Measurements from ENCODE around the gene PNPT1. TPM values are rescaled to one million over a fixed set of nuclear protein-coding genes. Genes with fewer than 3 reads are reported as not detected.

The PNPT1 gene
- total and polyA plus RNA-seq, 10 of the 15 experiments (the other 5 are each of a cell fraction or from before 2014, with no cell fraction given): 34.2 to 67.7 (median 43.3) TPM

DNA sequence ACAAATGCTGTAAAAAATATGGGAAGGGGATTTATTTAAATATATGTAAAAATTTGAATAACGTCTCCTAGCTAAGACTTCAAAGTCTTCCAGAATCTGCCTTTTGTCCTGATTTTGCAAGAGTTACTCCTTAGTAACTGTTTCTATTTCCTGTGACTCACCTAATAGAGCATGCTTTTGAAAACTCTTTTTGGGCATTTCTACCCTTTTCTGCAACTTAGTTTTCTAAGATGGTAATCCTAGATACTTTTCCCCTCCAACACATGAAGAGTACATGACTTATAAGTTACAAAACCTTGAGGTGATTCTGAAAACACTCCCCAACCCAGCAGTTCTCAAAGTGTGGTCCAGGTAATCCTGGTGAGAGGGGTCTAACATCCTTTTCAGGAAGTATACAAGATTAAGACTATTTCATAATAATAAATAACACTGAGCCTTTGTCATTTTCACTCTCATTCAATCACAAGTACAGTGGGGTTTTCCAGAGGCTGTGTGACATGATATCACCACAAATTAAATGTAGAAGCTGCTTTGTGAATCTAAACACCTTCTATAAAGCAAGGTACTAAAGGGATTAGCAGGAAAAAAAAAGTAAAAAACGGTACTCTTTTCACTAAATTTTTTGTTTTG lies 108.1 kb downstream of the PNPT1 start (continued):
- TF ChIP-seq RBBP5 (conservative IDR thresholded peaks at IDR 0.05) (no peak), REST (IDR thresholded peaks at IDR 0.05; ENCODE audit: low read depth, low read length) (no peak), LARP7 (IDR thresholded peaks at IDR 0.05) (no peak), USF1 (IDR thresholded peaks at IDR 0.05; ENCODE audit: borderline replicate concordance, extremely low read length, insufficient read depth, low read depth, low read length) (no peak), RFX5 (IDR thresholded peaks at IDR 0.05; ENCODE audit: low read depth, low read length) (no peak), IRF4 (IDR thresholded peaks at IDR 0.05; ENCODE audit: low read depth, low read length) (no peak)
- TF ChIP-seq, protein P1, sequence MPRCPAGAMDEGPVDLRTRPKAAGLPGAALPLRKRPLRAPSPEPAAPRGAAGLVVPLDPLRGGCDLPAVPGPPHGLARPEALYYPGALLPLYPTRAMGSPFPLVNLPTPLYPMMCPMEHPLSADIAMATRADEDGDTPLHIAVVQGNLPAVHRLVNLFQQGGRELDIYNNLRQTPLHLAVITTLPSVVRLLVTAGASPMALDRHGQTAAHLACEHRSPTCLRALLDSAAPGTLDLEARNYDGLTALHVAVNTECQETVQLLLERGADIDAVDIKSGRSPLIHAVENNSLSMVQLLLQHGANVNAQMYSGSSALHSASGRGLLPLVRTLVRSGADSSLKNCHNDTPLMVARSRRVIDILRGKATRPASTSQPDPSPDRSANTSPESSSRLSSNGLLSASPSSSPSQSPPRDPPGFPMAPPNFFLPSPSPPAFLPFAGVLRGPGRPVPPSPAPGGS (IDR thresholded peaks at IDR 0.05; ENCODE audit: borderline replicate concordance, insufficient read depth, low read depth, low read length, poor library complexity, severe bottlenecking): no peak
- TF ChIP-seq, protein P2, sequence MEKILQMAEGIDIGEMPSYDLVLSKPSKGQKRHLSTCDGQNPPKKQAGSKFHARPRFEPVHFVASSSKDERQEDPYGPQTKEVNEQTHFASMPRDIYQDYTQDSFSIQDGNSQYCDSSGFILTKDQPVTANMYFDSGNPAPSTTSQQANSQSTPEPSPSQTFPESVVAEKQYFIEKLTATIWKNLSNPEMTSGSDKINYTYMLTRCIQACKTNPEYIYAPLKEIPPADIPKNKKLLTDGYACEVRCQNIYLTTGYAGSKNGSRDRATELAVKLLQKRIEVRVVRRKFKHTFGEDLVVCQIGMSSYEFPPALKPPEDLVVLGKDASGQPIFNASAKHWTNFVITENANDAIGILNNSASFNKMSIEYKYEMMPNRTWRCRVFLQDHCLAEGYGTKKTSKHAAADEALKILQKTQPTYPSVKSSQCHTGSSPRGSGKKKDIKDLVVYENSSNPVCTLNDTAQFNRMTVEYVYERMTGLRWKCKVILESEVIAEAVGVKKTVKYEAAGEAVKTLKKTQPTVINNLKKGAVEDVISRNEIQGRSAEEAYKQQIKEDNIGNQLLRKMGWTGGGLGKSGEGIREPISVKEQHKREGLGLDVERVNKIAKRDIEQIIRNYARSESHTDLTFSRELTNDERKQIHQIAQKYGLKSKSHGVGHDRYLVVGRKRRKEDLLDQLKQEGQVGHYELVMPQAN (conservative IDR thresholded peaks at IDR 0.05): no peak

Other genes with a start within 250 kb of the PNPT1 start
- 4.3 and 5.5 TPM in 2 replicates for gene CFAP36, start 174.1 kb downstream of the PNPT1 start, total RNA-seq (2014; rRNA removed)
- 11.5 and 14.0 TPM in 2 replicates for gene CFAP36, start 174.1 kb downstream of the PNPT1 start, total RNA-seq (2014; rRNA removed; fragmentation: Illumina TruSeq; extraction: Trizol)
- 11.4 and 13.0 TPM in 2 replicates for gene CFAP36, start 174.1 kb downstream of the PNPT1 start, total RNA-seq (2021)
- gene CFAP36, start 174.1 kb downstream of the PNPT1 start, polyA plus RNA-seq (2011; rRNA removed): 29.3 and 53.8 TPM in 2 replicates
- gene CFAP36, start 174.1 kb downstream of the PNPT1 start, polyA plus RNA-seq (2014; fragmentation: Illumina TruSeq; extraction: Trizol): 16.7 and 18.0 TPM in 2 replicates
- gene CFAP36, start 174.1 kb downstream of the PNPT1 start, polyA plus RNA-seq (2014; fragmentation: Nextera tagmentation; extraction: Ambion mirVana): 1 to 10 TPM; 4.4 to 9.2 TPM
- gene CFAP36, start 174.1 kb downstream of the PNPT1 start, polyA plus RNA-seq (2014; rRNA removed): 9.6 and 10.0 TPM in 2 replicates
- gene CFAP36, start 174.1 kb downstream of the PNPT1 start, polyA plus RNA-seq (2016; fragmentation: Nextera tagmentation; extraction: Ambion mirVana): 10 to 100 TPM; 18.4 to 20.5 TPM
- gene PPP4R3B, start 76.2 kb downstream of the PNPT1 start, total RNA-seq (2014; rRNA removed): 48.1 and 58.5 TPM in 2 replicates
- gene PPP4R3B, start 76.2 kb downstream of the PNPT1 start, total RNA-seq (2014; rRNA removed; fragmentation: Illumina TruSeq; extraction: Trizol): 54.2 and 55.8 TPM in 2 replicates
- gene PPP4R3B, start 76.2 kb downstream of the PNPT1 start, total RNA-seq (2021): 47.0 and 50.5 TPM in 2 replicates
- 42.3 and 65.1 TPM in 2 replicates for gene PPP4R3B, start 76.2 kb downstream of the PNPT1 start, polyA plus RNA-seq (2011; rRNA removed)
- 50.3 and 58.4 TPM in 2 replicates for gene PPP4R3B, start 76.2 kb downstream of the PNPT1 start, polyA plus RNA-seq (2014; fragmentation: Illumina TruSeq; extraction: Trizol)
- 10 to 100 TPM; 10.9 to 15.3 TPM for gene PPP4R3B, start 76.2 kb downstream of the PNPT1 start, polyA plus RNA-seq (2014; fragmentation: Nextera tagmentation; extraction: Ambion mirVana)
- 25.8 and 28.3 TPM in 2 replicates for gene PPP4R3B, start 76.2 kb downstream of the PNPT1 start, polyA plus RNA-seq (2014; rRNA removed)
- gene PPP4R3B, start 76.2 kb downstream of the PNPT1 start, polyA plus RNA-seq (2016; fragmentation: Nextera tagmentation; extraction: Ambion mirVana): 10 to 100 TPM; 56.6 to 70.1 TPM
- gene EFEMP1, start 229.9 kb upstream of the PNPT1 start, total RNA-seq (2014; rRNA removed): not detected in 2 replicates
- not detected in 2 replicates for gene EFEMP1, start 229.9 kb upstream of the PNPT1 start, total RNA-seq (2014; rRNA removed; fragmentation: Illumina TruSeq; extraction: Trizol)
- 0.24 and 0.33 TPM in 2 replicates for gene EFEMP1, start 229.9 kb upstream of the PNPT1 start, total RNA-seq (2021)
- 0.89 and 1.2 TPM in 2 replicates for gene EFEMP1, start 229.9 kb upstream of the PNPT1 start, polyA plus RNA-seq (2011; rRNA removed)
- not detected in 2 replicates for gene EFEMP1, start 229.9 kb upstream of the PNPT1 start, polyA plus RNA-seq (2014; fragmentation: Illumina TruSeq; extraction: Trizol)
- not detected for gene EFEMP1, start 229.9 kb upstream of the PNPT1 start, polyA plus RNA-seq (2014; fragmentation: Nextera tagmentation; extraction: Ambion mirVana)
- gene EFEMP1, start 229.9 kb upstream of the PNPT1 start, polyA plus RNA-seq (2014; rRNA removed): not detected in 2 replicates
- under 1 TPM; 0.27 to 0.37 TPM for gene EFEMP1, start 229.9 kb upstream of the PNPT1 start, polyA plus RNA-seq (2016; fragmentation: Nextera tagmentation; extraction: Ambion mirVana)